ENCODE results near the gene NPHP4. TPM values are rescaled to one million over a fixed set of nuclear protein-coding genes. Genes with fewer than 3 reads are reported as not detected.

The NPHP4 gene
- total RNA-seq, 1 experiment from 2014 or later: 4.9 TPM

- DNase-seq (ENCODE audit: low read depth): no peak
Measured at GRCh38 chr1:5954964-5955363, 37.3 kb downstream of the NPHP4 start.

DNA sequence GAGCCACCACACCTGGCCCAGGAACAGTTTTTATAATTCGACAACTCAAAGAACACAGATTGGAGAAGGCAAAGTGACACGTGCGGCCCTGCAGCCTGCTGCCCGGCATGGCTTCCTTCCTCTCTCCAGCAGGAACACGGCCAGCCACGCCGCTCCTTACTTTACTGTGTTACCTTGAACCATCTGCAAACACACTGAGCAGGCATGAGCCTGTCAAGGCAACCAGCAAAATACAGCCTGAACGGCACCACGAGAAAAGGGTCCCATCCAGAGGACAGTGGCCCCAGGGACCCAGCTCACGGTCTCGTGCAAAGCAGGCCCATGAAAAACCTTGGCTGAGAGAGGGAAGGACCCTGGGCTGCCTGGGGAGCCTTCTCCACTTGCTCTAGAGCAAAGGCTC, 38.8 kb downstream of the NPHP4 start:
- no peak for DNase-seq (ENCODE audit: low read depth)

DNA sequence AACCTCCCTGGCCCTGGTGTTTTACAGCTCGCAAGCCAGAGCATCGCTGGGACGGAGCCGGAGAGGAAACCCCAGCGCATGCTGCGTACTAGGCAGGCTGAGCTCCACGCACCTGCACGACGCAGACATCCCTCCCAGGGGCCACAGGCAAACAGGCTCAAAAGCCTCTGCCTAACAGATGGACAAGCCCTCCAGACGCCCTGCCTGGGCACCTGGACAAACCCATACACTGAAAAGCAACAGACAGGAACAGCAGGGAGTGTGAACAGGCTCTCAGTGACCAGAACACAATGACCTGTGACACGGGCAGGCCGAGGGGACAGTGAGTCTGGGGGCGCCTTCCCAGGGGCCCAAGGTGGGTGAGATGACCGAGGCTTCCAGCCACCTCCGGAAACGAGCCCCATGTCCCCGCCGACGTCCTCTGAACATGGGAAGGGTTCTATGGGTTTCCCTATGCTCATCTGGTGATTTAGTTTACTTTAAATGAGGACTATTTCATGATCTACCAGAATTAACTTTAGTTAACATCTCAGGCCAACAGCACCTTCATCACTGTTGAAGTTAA, 40.3 kb downstream of the NPHP4 start:
- no peak for DNase-seq (ENCODE audit: low read depth)

DNA sequence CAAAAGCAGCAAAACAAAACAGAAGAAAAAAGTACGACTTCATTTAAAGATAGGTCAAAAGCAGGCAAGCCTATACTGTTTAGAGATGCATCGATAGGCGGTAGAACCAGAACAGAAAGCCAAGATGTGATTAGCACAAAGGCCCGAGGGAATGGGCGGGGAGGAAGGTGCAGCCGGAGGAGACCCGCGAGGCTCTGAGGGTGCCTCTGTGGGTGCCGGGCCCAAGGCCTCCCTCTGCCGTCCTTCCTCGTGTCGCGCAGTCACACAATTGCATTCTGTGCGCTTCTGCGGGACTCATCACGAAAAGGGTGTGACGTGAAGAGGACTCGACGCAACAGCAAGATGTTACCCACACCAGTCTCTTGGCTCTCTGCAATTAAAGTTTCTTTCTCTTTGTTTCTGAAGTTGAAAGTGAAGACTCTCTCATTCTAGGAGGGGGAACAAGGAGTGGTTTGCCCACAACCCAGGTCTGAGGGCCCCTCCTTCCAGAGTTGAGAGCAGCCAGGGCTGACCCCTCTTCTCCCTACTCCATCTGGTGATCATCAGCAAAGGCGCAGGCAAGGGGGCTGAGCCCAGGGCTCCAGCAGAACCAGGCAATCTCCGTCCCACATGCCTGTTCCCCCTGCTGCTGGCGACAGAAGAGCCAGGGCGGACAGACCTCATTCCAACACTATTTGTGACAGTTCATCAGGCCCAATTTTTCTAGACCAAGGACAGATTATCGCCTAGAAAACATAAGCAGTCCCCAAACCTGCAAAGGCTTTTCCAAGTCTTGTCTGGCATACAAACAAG, 41.0 kb downstream of the NPHP4 start:
- DNase-seq (ENCODE audit: low read depth): no peak

- DNase-seq (ENCODE audit: low read depth): no peak
Measured at GRCh38 chr1:5950201-5950895, 41.9 kb downstream of the NPHP4 start.

- no peak for DNase-seq (ENCODE audit: low read depth)
Measured at GRCh38 chr1:5949761-5950100, 42.5 kb downstream of the NPHP4 start.

- DNase-seq (ENCODE audit: low read depth): no peak
Measured at GRCh38 chr1:5949085-5949760, 43.0 kb downstream of the NPHP4 start.

- no peak for DNase-seq (ENCODE audit: low read depth)
Measured at GRCh38 chr1:5948681-5949005, 43.6 kb downstream of the NPHP4 start.

DNA sequence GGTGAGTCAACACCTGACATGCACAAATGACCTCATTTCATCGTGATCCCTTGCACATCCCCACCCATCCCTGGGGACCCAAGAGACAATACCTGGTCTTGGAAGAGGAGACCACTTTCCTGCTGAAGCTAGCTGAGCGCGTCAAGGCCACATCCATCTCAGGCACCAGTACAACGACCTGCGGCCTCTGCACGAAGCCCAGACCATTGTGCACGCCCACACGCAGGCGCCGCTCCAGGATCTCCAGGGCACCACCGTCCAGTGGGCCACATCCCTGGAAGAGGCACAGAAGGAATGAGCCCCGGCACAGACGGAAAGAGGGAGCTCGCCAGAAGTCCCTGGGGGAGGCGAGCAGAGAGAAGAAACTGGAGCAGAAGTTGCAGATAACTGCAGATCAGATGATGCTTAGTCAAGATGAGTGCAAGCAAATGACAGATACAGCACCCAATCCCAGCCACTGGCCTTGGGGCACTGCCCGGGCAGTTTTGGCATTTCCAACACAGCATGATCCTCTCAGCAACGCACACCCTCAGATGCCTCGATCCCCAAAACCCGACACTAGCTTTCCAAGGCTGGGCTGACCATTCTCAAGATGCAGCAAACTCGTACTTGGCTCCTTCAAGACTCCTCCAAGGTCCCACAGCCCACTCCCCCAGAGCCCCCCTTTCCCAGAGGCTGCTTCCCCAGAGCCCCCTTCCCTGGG, 44.1 kb downstream of the NPHP4 start:
- no peak for DNase-seq (ENCODE audit: low read depth)

DNA sequence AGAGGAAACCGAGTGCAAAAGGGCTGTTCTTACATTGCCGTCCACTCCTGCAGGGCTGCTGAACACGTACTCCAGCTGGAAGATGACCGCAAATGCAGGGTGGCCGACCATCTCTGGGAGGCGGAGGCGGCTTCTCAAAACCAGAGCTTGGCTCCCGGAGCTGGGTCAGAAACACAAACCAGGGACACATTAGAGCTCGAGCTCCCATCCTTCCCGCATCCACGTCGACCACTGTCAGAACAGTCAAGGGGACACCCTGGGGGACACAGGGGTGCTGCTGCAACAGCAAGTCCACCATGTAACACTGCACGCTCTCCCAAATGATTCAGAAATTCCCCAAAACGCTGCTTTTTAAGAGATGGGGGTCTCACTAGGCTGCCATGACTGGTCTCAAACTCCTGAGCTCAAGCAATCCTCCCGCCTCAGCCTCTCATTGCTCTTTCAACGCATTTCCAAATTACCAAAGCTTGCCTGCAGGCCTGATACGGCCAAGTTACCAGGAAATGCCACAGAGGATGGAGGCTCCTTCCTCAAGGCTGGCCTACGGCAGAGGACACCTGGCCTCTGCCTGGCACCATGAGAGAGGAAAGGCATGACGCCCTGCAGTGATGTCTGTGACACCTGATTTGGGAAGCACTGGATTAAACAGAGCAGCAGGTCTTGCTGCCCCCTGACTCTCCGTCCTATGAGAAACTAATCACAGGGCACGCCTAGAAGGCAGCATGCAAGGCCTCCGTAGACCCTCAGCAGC, 45.0 kb downstream of the NPHP4 start:
- DNase-seq (ENCODE audit: low read depth): no peak

DNA sequence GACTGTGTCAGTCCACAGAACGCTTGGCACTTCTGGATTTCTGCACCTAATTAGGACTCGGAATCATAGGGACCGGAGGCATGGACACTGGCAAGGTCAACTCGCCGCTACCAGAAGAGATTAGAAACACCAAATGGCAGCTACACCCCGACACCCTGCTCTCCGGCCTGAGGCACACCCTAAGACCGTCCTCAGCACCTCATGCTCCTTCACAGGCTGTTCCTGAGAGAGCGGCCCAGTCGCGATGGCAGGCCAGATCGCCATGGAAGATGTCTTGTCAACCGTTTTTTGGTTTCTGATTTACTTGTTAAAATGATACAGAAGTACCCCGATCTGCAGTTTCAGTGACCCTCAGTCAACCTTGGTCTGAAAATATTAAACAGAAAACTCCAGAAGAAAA, 46.8 kb downstream of the NPHP4 start:
- DNase-seq (ENCODE audit: low read depth): no peak

DNA sequence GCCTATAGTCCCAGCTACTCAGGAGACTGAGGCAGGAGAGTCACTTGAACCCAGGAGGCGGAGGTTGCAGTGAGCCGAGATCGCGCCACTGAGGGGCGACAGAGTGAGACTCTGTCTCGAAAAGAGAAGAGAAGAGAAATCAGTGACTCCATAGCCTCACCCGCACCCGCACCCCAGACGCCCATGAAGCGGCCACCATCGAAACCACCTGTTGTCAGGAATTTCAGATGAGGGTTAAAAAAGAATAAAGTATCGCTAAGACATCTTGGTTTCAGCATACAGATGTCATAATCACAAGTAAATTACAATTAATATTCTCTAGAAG, 47.4 kb downstream of the NPHP4 start:
- DNase-seq (ENCODE audit: low read depth): no peak

DNA sequence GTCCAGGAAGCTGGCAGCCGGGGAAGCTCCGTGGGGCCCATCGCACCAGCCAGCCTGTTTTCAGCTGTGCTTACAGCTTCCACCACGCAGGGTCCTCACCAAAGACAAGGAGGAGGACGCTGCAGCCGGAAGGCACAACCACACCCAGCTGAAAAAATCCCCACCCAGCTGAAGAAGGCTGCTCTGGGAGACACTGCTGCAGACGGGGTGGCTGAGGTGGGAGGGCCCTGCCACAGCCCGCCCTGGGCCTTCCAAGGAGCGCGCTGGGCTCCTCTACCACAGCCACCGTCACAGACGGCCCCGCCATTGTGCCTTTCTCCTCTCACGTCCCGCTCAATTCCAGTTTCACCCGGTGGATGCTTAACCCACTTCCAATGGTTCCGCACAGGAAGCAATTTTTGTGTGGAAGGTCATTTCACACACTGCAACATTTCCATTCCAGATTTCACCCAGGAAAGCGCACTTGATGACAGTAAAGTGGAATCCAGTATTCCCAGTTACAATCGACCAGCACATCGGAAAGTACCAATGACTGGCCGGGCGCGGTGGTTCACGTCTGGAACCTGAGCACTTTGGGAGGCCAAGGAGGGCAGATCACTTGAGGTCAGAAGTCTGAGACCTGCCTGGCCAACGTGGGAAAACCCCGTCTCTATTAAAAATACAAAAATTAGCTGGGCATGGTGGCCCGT, 47.9 kb downstream of the NPHP4 start:
- no peak for DNase-seq (ENCODE audit: low read depth)

GRCh38 chr1:5943343-5944124, 48.7 kb downstream of the NPHP4 start:
- no peak for DNase-seq (ENCODE audit: low read depth)

GRCh38 chr1:5941671-5942070, 50.6 kb downstream of the NPHP4 start:
- DNase-seq (ENCODE audit: low read depth): no peak

DNA sequence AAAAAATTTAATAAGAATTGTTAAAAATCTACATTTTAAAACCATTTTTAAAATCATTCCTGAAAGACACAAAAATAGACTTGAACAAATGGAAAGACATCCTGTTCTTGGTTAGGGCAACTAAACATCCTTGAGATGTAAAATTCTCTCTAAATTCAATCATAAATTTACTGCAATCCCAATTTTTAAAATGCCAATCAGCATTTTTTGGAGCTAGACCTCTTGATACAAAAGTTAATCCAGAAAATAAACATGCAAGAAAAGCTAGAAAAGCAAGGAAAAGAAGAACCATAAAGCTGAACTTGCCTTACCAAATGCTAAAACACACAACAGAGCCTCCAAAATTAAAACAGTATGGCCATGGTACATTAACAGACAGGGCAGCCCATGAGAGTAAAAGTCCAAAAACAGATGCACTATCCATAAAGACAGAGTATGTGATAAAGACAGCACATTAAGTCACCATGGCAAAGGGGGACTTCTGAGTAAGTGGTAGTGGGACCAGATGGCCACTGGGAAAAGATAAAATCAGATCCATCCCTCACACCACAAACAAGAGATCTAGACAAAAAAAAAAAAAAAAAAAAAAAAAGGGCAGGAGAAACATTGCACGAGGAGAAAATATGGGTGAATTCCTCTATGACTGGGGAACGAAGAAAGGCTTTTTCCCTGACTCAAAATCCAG, 51.4 kb downstream of the NPHP4 start:
- DNase-seq (ENCODE audit: low read depth): no peak

GRCh38 chr1:5939271-5940170, 52.7 kb downstream of the NPHP4 start:
- no peak for DNase-seq (ENCODE audit: low read depth)

GRCh38 chr1:5938101-5938646, 54.1 kb downstream of the NPHP4 start:
- DNase-seq (ENCODE audit: low read depth): peak; percentile 60
